Activated naive CD4-positive, alpha-beta T cell treated with anti-CD3 and anti-CD28 coated beads, Interleukin-2, amount 50 U/mL, for 16 hours (primary cell): ENCODE data around the gene PTBP1.

Source experiments
- DNase-seq: peaks from one replicate; pipeline ENCODE4 v3.0.0-alpha.2; 2020

The PTBP1 gene

DNA sequence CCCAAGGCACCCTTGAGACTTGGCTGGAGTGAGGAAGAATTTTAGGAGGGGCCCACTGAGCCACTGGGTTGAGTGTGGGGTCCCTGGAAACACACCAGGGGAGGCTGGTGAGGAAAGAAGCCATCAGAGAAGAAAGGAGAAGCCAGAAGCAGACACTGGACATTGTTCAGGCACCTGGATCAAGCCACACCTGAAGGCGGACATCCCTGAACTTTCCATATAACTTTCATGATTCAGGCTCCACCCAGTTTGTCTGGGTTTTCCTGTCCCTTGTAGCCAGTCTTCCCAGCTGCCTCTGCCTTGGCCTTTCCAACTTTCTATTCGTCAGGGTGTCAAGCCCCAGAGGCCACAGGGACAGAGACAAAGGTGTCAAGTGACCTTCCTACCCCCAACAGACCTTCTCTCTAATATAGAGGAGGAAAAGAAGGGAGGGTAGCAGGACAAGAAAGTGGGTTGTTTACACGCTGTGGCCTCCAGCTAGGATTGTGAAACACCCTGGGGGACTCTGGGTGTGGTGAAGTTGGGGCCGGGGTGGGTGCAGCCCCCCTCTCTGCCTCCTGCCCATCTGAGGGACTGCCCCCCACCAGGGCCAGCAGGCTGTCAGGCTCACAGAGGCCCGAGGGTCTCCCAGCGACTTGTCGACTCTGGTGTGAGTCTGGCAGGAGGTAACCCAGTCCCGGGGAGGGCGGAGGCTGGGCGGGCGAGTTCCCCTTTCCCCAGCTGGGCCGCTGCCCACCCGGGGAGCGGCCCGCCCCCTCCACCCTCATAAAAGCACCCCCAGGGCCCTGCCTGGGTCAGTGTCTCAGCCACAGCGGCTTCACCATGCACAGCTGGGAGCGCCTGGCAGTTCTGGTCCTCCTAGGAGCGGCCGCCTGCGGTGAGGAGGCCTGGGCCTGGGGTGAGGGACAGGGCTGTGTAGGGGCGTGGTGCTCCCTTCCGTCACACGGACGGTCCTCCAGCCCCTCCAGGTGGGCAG is 61.9 kb downstream of the PTBP1 start, which contains the start of gene CFD:
CFD (plus strand) TSS at position 797 of the 976 bp plus-strand sequence; CDS start at position 823, 26 bp downstream.
- no peak for DNase-seq

DNA sequence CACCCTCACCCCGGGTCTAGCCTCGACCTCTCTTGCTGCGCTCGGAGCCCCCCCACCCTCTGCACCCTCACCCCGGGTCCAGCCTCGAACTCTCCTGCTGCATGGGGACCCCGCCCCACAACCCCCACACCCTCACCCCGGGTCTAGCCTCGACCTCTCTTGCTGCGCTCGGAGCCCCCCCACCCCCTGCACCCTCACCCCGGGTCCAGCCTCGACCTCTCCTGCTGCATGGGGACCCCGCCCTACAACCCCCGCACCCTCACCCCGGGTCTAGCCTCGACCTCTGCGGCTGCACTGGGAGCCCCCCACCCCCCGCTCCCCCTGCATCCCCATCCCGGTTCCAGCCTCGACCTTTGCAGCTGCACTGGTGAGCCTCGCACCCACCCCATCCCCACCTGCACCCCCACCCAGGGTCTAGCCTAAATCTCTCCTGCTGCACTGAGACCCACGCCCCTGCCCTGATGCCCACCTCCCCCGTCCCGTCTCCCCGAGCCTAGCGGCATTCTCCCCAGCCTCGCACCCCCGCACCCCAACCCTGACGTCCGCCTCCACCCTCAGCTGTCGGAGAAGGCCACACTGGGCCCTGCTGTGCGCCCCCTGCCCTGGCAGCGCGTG is 64.0 kb downstream of the PTBP1 start:
- DNase-seq = no peak
